ENCODE measurements around the gene FMNL2.

- no peak for TF ChIP-seq POLR2A (IDR thresholded peaks at IDR 0.05; ENCODE audit: low read depth, low read length)
- no peak for TF ChIP-seq TAF1 (IDR thresholded peaks at IDR 0.05; ENCODE audit: borderline replicate concordance, low read depth, low read length)
- TF ChIP-seq POLR2AphosphoS5 (IDR thresholded peaks at IDR 0.05; ENCODE audit: low read depth, low read length), result no peak
Observed at GRCh38 chr2:152585830-152586484, 251.0 kb downstream of the FMNL2 start.
